H1 (cell line): Measurements from ENCODE around the gene DOCK3. TPM values are rescaled to one million over a fixed set of nuclear protein-coding genes. Genes with fewer than 3 reads are reported as not detected.
"Not testable (repeated sequence)": the region's sequence is repeated elsewhere in the genome, so short reads cannot be mapped to it uniquely, and the experiment has no call there.

ENCODE experiments used
- CTCF ChIA-PET: fragments of 300-600 bp; sonication (Branson Sonifier 250); formaldehyde crosslinking; loops from one replicate; lab custom pipeline; 2021; ENCODE audit not compliant: partially characterized antibody; lab: Charles Lee
- POLR2A ChIA-PET: fragments of 300-600 bp; sonication (Branson Sonifier 250); formaldehyde crosslinking; loops from one replicate; lab custom pipeline; 2021; ENCODE audit warnings: inconsistent platforms; ENCODE audit not compliant: partially characterized antibody; lab: Charles Lee
- DNase-seq, 2 experiments: peaks; one replicate each; pipeline versions ENCODE4 v3.0.0 to v3.0.0-alpha.2; 2010 to 2022; ENCODE audit warnings: low spot score in 2 of 2, low read depth in 1 of 2, mixed read lengths in 1 of 2
- FAIRE-seq: peaks from 2 replicates; lab custom pipeline; 2011; peaks lifted over from hg19 to GRCh38; lab: Jason Lieb, UNC
- H2AFZ ChIP-seq: 2 replicates; pipeline ENCODE4 v1.8.1; 2012; ENCODE audit warnings: low read length, inconsistent platforms
- H2AK5ac ChIP-seq: 2 replicates; pipeline ENCODE4 v1.6.1; 2013; ENCODE audit warnings: low read depth, low read length
- H2BK120ac ChIP-seq: replicated peaks from 2 replicates; pipeline ENCODE3; 2013; ENCODE audit warnings: low read depth, low read length, inconsistent platforms
- H2BK12ac ChIP-seq: 2 replicates; pipeline ENCODE4 v1.6.1; 2013; ENCODE audit warnings: low read depth, low read length
- H2BK15ac ChIP-seq: 2 replicates; pipeline ENCODE4 v1.6.1; 2013; ENCODE audit warnings: low read length
- H2BK20ac ChIP-seq: 2 replicates; pipeline ENCODE4 v1.6.1; 2013; ENCODE audit warnings: low read length
- H2BK5ac ChIP-seq: 2 replicates; pipeline ENCODE4 v1.6.1; 2013; ENCODE audit warnings: low read depth, low read length
- H3K14ac ChIP-seq: 2 replicates; pipeline ENCODE4 v1.6.1; 2013; ENCODE audit warnings: inconsistent platforms; ENCODE audit not compliant: insufficient read length
- H3K18ac ChIP-seq: 2 replicates; pipeline ENCODE4 v1.6.1; 2013; ENCODE audit warnings: low read length; ENCODE audit errors: extremely low read depth
- H3K23ac ChIP-seq: 2 replicates; pipeline ENCODE4 v1.6.1; 2013; ENCODE audit warnings: inconsistent platforms; ENCODE audit not compliant: insufficient read length
- H3K23me2 ChIP-seq: 2 replicates; pipeline ENCODE4 v1.6.1; 2013; ENCODE audit warnings: low read depth, low read length
- H3K27ac ChIP-seq: 2 replicates; pipeline ENCODE4 v1.6.1; 2011; ENCODE audit warnings: low read depth, low read length, inconsistent platforms
- H3K27me3 ChIP-seq, 4 experiments: replicated peaks in 1 of 4; 1 replicate in 1 of 4; 2 replicates in 3 of 4; pipeline versions ENCODE4 v1.6.1 to v1.8.1; 2011 to 2013; ENCODE audit warnings: low read length in 3 of 4, mild to moderate bottlenecking in 3 of 4, inconsistent platforms in 2 of 4, mixed read lengths in 2 of 4, moderate library complexity in 1 of 4; ENCODE audit not compliant: control insufficient read depth in 3 of 4, insufficient read depth in 3 of 4; ENCODE audit errors: extremely low read depth in 1 of 4
- H3K36me3 ChIP-seq, 4 experiments: 2 replicates each; pipeline versions ENCODE4 v1.6.1 to v1.8.1; 2011 to 2013; ENCODE audit warnings: mild to moderate bottlenecking in 4 of 4, low read length in 3 of 4, moderate library complexity in 2 of 4, control low read depth in 1 of 4, inconsistent platforms in 1 of 4; ENCODE audit not compliant: insufficient read depth in 4 of 4, control insufficient read depth in 2 of 4
- H3K4ac ChIP-seq: replicated peaks from 2 replicates; pipeline ENCODE3; 2013; ENCODE audit warnings: low read length, low read depth, mixed read lengths, inconsistent platforms; ENCODE audit not compliant: insufficient read length
- H3K4me1 ChIP-seq, 4 experiments: replicated peaks in 1 of 4; 1 replicate in 1 of 4; 2 replicates in 3 of 4; pipeline versions ENCODE4 v1.6.1 to v1.8.1; 2011 to 2013; ENCODE audit warnings: low read length in 3 of 4, inconsistent platforms in 2 of 4, mixed read lengths in 1 of 4; ENCODE audit not compliant: insufficient read depth in 4 of 4, control insufficient read depth in 3 of 4
- H3K4me2 ChIP-seq, 2 experiments: 2 replicates each; pipeline versions ENCODE4 v1.6.1 to v1.8.1; 2011 to 2013; ENCODE audit warnings: low read depth in 2 of 2, low read length in 2 of 2, control low read depth in 1 of 2, inconsistent platforms in 1 of 2, mild to moderate bottlenecking in 1 of 2; ENCODE audit not compliant: insufficient read depth in 1 of 2
- H3K4me3 ChIP-seq, 4 experiments: fragments of 200-600, 300-600 bp in 1 of 4; sonication (generic), shearing (Covaris generic), sonication (Bioruptor Twin) in 1 of 4; 2 replicates each; pipeline versions ENCODE4 v1.5.1 to v1.8.1; 2011 to 2016; ENCODE audit warnings: low read length in 4 of 4, low read depth in 3 of 4, control low read depth in 2 of 4, inconsistent platforms in 2 of 4, mild to moderate bottlenecking in 2 of 4, mixed read lengths in 1 of 4, moderate library complexity in 1 of 4; ENCODE audit not compliant: insufficient read depth in 2 of 4; ENCODE audit errors: extremely low read depth in 1 of 4
- H3K56ac ChIP-seq: replicated peaks from 2 replicates; pipeline ENCODE3; 2013; ENCODE audit warnings: low read depth, mild to moderate bottlenecking, mixed read lengths, low read length, inconsistent platforms; ENCODE audit not compliant: insufficient read length
- H3K79me1 ChIP-seq: 2 replicates; pipeline ENCODE4 v1.6.1; 2013; ENCODE audit warnings: low read depth, low read length, control low read depth
- H3K79me2 ChIP-seq, 2 experiments: 2 replicates each; pipeline versions ENCODE4 v1.6.1 to v1.8.1; 2012 to 2013; ENCODE audit warnings: low read length in 2 of 2, mild to moderate bottlenecking in 2 of 2, inconsistent platforms in 1 of 2; ENCODE audit not compliant: insufficient read depth in 2 of 2, control insufficient read depth in 1 of 2
- H3K9ac ChIP-seq, 4 experiments: replicated peaks in 1 of 4; 1 replicate in 1 of 4; 2 replicates in 3 of 4; pipeline versions ENCODE4 v1.6.1 to v1.8.1; 2011 to 2013; ENCODE audit warnings: low read depth in 3 of 4, low read length in 3 of 4, control low read depth in 2 of 4, mild to moderate bottlenecking in 2 of 4, moderate library complexity in 2 of 4, inconsistent platforms in 1 of 4; ENCODE audit errors: extremely low read depth in 1 of 4
- H3K9me3 ChIP-seq, 2 experiments: 2 replicates each; pipeline versions ENCODE4 v1.6.1 to v1.8.1; 2012 to 2013; ENCODE audit warnings: mild to moderate bottlenecking in 2 of 2, moderate library complexity in 2 of 2, control low read depth in 1 of 2, inconsistent platforms in 1 of 2, low read depth in 1 of 2, low read length in 1 of 2, mixed read lengths in 1 of 2; ENCODE audit not compliant: insufficient read depth in 2 of 2
- H4K20me1 ChIP-seq, 2 experiments: replicated peaks in 1 of 2; 2 replicates each; pipeline versions ENCODE3 to v1.8.1; 2011 to 2013; ENCODE audit warnings: inconsistent platforms in 2 of 2, low read length in 2 of 2, mild to moderate bottlenecking in 1 of 2; ENCODE audit not compliant: insufficient read depth in 2 of 2, control insufficient read depth in 1 of 2
- H4K5ac ChIP-seq: 2 replicates; pipeline ENCODE4 v1.6.1; 2013; ENCODE audit warnings: low read length, low read depth, mixed read lengths, inconsistent platforms; ENCODE audit not compliant: insufficient read length
- H4K8ac ChIP-seq: 2 replicates; pipeline ENCODE4 v1.8.0; 2013; ENCODE audit warnings: mild to moderate bottlenecking, moderate library complexity, low read length, inconsistent platforms; ENCODE audit not compliant: insufficient read depth; ENCODE audit errors: extremely low read depth
- H4K91ac ChIP-seq: replicated peaks from 2 replicates; pipeline ENCODE3; 2013; ENCODE audit warnings: low read length, mixed read lengths, inconsistent platforms; ENCODE audit not compliant: insufficient read length
- CBX8 ChIP-seq: fragments of 300-800, 300-1000 bp; sonication (generic); IDR thresholded peaks from 2 replicates; pipeline ENCODE4 v1.7.1; 2016; ENCODE audit warnings: low read depth, low read length, borderline replicate concordance
- KDM1A ChIP-seq: fragments of 200-600, 300-600 bp; sonication (generic); IDR thresholded peaks from 2 replicates; pipeline ENCODE4 v1.7.1; 2016; ENCODE audit warnings: mild to moderate bottlenecking, low read length, borderline replicate concordance
- PHF8 ChIP-seq: fragments of 200-600 bp; sonication (generic); conservative IDR thresholded peaks from 2 replicates; pipeline ENCODE4 v1.7.1; 2012; ENCODE audit warnings: low read depth, mild to moderate bottlenecking, inconsistent platforms, low read length, moderate library complexity
- WGBS, 2 experiments: shearing (Covaris generic) in 1 of 2; methylation state at CpG; one replicate each; pipeline versions ENCODE4 v1.1.6 to v1.1.7; 2013 to 2015; ENCODE audit warnings: low lambda C conversion rate in 2 of 2, mixed read lengths in 2 of 2, inconsistent platforms in 1 of 2, low coverage in 1 of 2, missing lambda C conversion rate in 1 of 2; ENCODE audit not compliant: insufficient replicate concordance in 2 of 2, insufficient coverage in 1 of 2, insufficient read length in 1 of 2; ENCODE audit errors: extremely low coverage in 1 of 2, missing lambda C conversion rate in 1 of 2; 5-methylcytosine and 5-hydroxymethylcytosine counted together
- polyA plus RNA-seq, 7 experiments: library from polyadenylated mRNA; depleted of rRNA in 3 of 7; stranded (reverse) in 5 of 7; unstranded in 2 of 7; fragments of >200 nt in 5 of 7; fragments of 200-250 nt in 2 of 7; gene quantifications; 1 replicate in 5 of 7; 2 replicates in 1 of 7; 4 replicates in 1 of 7; pipeline versions ENCODE4 v1.2.1 to v1.2.3, GENCODE V29; 2011 to 2013; ENCODE audit warnings: missing spikeins in 2 of 7, mixed read lengths in 2 of 7
- total RNA-seq: library from RNA; stranded (reverse); fragmentation: NEBNext Ultra II Directional; extraction: Animal tissue kit (Norgen Biotek cat#: 25700); gene quantifications from 2 replicates; pipeline ENCODE4 v1.2.1, GENCODE V29; 2021
- TF ChIP-seq, protein P1 (sequence below): IDR thresholded peaks from 2 replicates; pipeline ENCODE4 v1.6.1; 2011; ENCODE audit warnings: low read depth, mild to moderate bottlenecking, low read length; ENCODE audit not compliant: insufficient read depth

Gene DOCK3
- total and polyA plus RNA-seq, 2 of the 8 experiments (the other 6 are each of a cell fraction or from before 2014, with no cell fraction given) = 2.7 to 5.0 TPM

DNA sequence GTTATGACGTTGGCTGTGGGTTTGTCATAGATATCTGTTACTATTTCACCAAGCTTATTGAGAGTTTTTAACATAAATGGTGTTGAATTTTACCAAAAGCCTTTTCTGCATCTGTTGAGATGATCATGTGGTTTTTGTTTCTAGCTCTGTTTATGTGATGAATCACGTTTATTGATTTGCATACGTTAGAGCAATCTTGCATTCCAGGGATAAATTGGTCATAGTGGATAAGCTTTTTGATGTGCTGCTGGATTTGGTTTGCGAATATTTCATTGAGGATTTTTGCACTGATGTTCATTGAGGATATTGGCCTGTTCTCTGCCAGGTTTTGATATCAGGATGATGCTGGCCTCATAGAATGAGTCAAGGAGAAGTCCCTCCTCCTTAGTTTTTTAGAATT lies 117.8 kb downstream of the DOCK3 start (continued):
- no peak for TF ChIP-seq CBX8
- TF ChIP-seq, protein P1, sequence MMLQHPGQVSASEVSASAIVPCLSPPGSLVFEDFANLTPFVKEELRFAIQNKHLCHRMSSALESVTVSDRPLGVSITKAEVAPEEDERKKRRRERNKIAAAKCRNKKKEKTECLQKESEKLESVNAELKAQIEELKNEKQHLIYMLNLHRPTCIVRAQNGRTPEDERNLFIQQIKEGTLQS = no peak
- no peak for TF ChIP-seq PHF8
- no peak for TF ChIP-seq KDM1A
- TF ChIP-seq, all 59 proteins: peak for 0

DNA sequence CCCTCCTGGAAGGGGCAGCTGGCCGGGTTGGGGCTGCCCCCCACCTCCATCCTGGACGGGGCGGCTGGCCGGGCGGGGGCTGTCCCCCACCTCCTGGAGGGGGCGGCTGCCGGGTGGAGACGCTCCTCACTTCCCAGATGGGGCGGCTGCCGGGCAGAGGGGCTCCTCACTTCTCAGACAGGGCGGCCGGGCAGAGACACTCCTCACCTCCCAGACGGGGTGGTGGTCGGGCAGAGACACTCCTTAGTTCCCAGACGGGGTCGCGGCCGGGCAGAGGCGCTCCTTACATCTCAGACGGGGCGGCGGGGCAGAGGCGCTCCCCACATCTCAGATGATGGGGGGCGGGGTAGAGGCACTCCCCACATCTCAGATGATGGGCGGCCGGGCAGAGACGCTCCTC lies 129.1 kb downstream of the DOCK3 start:
- H2BK15ac ChIP-seq, H3K18ac ChIP-seq, H2BK120ac ChIP-seq, H3K14ac ChIP-seq, H3K23ac ChIP-seq, H4K8ac ChIP-seq, H2AK5ac ChIP-seq, DNase-seq, H2BK12ac ChIP-seq, H3K27ac ChIP-seq, H3K79me2 ChIP-seq, H4K20me1 ChIP-seq, H2BK5ac ChIP-seq, H3K9ac ChIP-seq, H2BK20ac ChIP-seq, H3K27me3 ChIP-seq, H3K4me2 ChIP-seq, CTCF ChIA-PET, H3K23me2 ChIP-seq, POLR2A ChIA-PET, FAIRE-seq, H3K79me1 ChIP-seq, H4K91ac ChIP-seq, H3K4me3 ChIP-seq, H4K5ac ChIP-seq, H3K4ac ChIP-seq, H3K56ac ChIP-seq, H3K36me3 ChIP-seq, H2AFZ ChIP-seq: not testable (repeated sequence)
- Histone ChIP-seq H3K4me1 (peaks cover 0 to 11% (median 2%) of the 10 kb centered on the region in 4 experiments; a peak in 6 of 7 replicates), H3K9me3 (peaks cover 14% of the 10 kb centered on the region in 2 experiments)
- WGBS, 2 experiments = 90% methylated on average over 2 of the region's 27 CpGs; no CpG with 5 or more reads in 1 of the 2 experiments
